ENCODE results near the gene L3MBTL2.

L3MBTL2 gene

DNA sequence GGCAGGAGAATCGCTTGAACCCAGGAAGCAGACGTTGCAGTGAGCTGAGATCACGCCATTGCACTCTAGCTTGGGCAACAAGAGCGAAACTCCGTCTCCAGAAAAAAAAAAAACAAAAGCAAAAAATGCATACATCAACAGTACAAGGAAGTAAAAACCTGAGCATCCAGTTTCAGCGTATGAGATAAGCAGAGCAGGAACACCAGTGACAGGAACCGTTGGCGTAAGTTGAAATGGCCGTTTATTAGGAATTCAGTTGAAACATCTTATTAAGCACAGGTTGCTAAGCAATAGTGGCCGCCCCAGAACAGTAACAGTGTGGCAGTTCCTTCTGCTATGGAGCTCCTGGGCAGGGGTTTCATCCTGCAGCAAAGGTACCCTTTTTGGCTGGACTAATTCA lies 4.0 kb upstream of the L3MBTL2 start:
- H3K4me2 ChIP-seq (ENCODE audit: low read depth, low read length): no peak overlapping the region
- no peak overlapping the region for H3K4me3 ChIP-seq (ENCODE audit: low read length)
- no peak overlapping the region for H2AFZ ChIP-seq (ENCODE audit: low read length)
- no peaks in the 10 kb centered on the region for H4K20me1 ChIP-seq (ENCODE audit: insufficient read depth, low read length)
- no peaks in the 10 kb centered on the region for H3K36me3 ChIP-seq (replicated peaks; ENCODE audit: insufficient read depth, low read length)
- 0 out of 2 replicates have a peak, but pooled peaks cover 6% of the 10 kb centered on the region for H3K27me3 ChIP-seq (replicated peaks; ENCODE audit: insufficient read depth, low read length)
- DNase-seq: no peak
- H3K79me2 ChIP-seq (ENCODE audit: low read length): peaks cover 10% of the 10 kb centered on the region
- H3K4me1 ChIP-seq (ENCODE audit: low read length): no peaks in the 10 kb centered on the region
- H3K9me2 ChIP-seq (replicated peaks; ENCODE audit: insufficient read depth, low read length): no peaks in the 10 kb centered on the region
- H3K9me3 ChIP-seq (replicated peaks; ENCODE audit: insufficient read depth, low read length): no peaks in the 10 kb centered on the region
- no peak overlapping the region for H3K9ac ChIP-seq (ENCODE audit: low read length)
- no peak for TF ChIP-seq EZH2phosphoT487 (IDR thresholded peaks at IDR 0.05; ENCODE audit: low read length)
- no peak for TF ChIP-seq EZH2 (optimal IDR thresholded peaks at IDR 0.05; ENCODE audit: low read depth, low read length)
- TF ChIP-seq, protein P1, sequence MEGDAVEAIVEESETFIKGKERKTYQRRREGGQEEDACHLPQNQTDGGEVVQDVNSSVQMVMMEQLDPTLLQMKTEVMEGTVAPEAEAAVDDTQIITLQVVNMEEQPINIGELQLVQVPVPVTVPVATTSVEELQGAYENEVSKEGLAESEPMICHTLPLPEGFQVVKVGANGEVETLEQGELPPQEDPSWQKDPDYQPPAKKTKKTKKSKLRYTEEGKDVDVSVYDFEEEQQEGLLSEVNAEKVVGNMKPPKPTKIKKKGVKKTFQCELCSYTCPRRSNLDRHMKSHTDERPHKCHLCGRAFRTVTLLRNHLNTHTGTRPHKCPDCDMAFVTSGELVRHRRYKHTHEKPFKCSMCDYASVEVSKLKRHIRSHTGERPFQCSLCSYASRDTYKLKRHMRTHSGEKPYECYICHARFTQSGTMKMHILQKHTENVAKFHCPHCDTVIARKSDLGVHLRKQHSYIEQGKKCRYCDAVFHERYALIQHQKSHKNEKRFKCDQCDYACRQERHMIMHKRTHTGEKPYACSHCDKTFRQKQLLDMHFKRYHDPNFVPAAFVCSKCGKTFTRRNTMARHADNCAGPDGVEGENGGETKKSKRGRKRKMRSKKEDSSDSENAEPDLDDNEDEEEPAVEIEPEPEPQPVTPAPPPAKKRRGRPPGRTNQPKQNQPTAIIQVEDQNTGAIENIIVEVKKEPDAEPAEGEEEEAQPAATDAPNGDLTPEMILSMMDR (IDR thresholded peaks at IDR 0.05; ENCODE audit: low read length): no peak
- H3F3A ChIP-seq (ENCODE audit: insufficient read depth, low read length): no peaks in the 10 kb centered on the region
- H3K27ac ChIP-seq (ENCODE audit: low read length): no peak overlapping the region

DNA sequence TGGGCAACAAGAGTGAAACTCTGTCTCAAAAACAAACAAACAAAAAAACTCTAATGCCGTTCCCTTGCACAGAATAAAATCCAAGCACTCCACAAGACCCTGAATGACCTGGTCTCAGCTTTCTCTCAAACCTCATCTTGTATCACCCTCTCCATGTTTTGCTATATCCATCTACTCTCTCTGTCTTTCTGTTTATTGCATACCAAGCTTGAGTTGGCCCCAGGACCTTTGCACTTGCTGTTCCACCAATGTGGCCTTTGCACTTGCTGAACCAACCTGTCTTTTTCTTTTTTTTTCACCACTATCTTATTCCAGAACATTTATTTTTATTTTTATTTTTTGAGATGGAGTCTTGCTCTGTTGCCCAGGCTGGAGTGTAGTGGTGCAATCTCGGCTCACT lies 2.0 kb upstream of the L3MBTL2 start:
- TF ChIP-seq, protein P1 (IDR thresholded peaks at IDR 0.05; ENCODE audit: low read length): no peak
- TF ChIP-seq EZH2 (optimal IDR thresholded peaks at IDR 0.05; ENCODE audit: low read depth, low read length) (no peak), EZH2phosphoT487 (IDR thresholded peaks at IDR 0.05; ENCODE audit: low read length) (no peak)
- no peaks in the 10 kb centered on the region for H3K36me3 ChIP-seq (replicated peaks; ENCODE audit: insufficient read depth, low read length)
- H4K20me1 ChIP-seq (ENCODE audit: insufficient read depth, low read length): no peaks in the 10 kb centered on the region
- peaks cover 28% of the 10 kb centered on the region for H3K79me2 ChIP-seq (ENCODE audit: low read length)
- no peaks in the 10 kb centered on the region for H3K9me2 ChIP-seq (replicated peaks; ENCODE audit: insufficient read depth, low read length)
- H3K4me3 ChIP-seq (ENCODE audit: low read length): no peak overlapping the region
- no peak overlapping the region for H2AFZ ChIP-seq (ENCODE audit: low read length)
- no peak overlapping the region for H3K4me2 ChIP-seq (ENCODE audit: low read depth, low read length)
- H3K4me1 ChIP-seq (ENCODE audit: low read length): no peaks in the 10 kb centered on the region
- DNase-seq: no peak
- 0 out of 2 replicates have a peak, but pooled peaks cover 6% of the 10 kb centered on the region for H3K27me3 ChIP-seq (replicated peaks; ENCODE audit: insufficient read depth, low read length)
- no peak overlapping the region for H3K9ac ChIP-seq (ENCODE audit: low read length)
- no peaks in the 10 kb centered on the region for H3K9me3 ChIP-seq (replicated peaks; ENCODE audit: insufficient read depth, low read length)
- no peak overlapping the region for H3K27ac ChIP-seq (ENCODE audit: low read length)
- no peaks in the 10 kb centered on the region for H3F3A ChIP-seq (ENCODE audit: insufficient read depth, low read length)

DNA sequence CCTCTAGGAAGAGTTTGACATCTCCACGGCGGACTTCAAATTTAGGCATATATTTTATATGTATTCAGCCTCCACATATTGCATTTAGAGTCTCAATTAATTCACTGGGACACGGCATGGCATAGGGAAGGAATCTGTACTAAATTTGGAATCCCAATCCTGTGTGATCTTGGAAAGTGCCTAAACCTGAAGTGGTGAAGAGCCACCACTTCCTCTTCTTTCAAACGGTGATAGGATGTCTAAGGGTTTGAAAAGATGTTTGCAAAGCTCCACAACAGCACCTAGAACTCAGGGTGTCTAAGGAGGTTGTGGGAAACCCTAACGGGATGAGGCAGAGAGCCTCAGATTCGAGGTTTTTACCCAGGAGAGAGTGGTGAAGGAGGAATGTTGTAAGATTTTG lies 1.0 kb upstream of the L3MBTL2 start:
- Histone ChIP-seq H4K20me1 (ENCODE audit: insufficient read depth, low read length) (no peaks in the 10 kb centered on the region), H3K4me1 (ENCODE audit: low read length) (no peaks in the 10 kb centered on the region), H2AFZ (ENCODE audit: low read length) (0 out of 2 replicates have a peak overlapping the region, but pooled peaks have one; percentile 33), H3F3A (ENCODE audit: insufficient read depth, low read length) (no peaks in the 10 kb centered on the region), H3K27ac (ENCODE audit: low read length) (no peak overlapping the region), H3K9me2 (replicated peaks; ENCODE audit: insufficient read depth, low read length) (no peaks in the 10 kb centered on the region), H3K4me3 (ENCODE audit: low read length) (no peak overlapping the region), H3K27me3 (replicated peaks; ENCODE audit: insufficient read depth, low read length) (0 out of 2 replicates have a peak, but pooled peaks cover 6% of the 10 kb centered on the region), H3K4me2 (ENCODE audit: low read depth, low read length) (no peak overlapping the region), H3K36me3 (replicated peaks; ENCODE audit: insufficient read depth, low read length) (no peaks in the 10 kb centered on the region), H3K9ac (ENCODE audit: low read length) (no peak overlapping the region), H3K79me2 (ENCODE audit: low read length) (peaks cover 33% of the 10 kb centered on the region), H3K9me3 (replicated peaks; ENCODE audit: insufficient read depth, low read length) (no peaks in the 10 kb centered on the region)
- TF ChIP-seq EZH2phosphoT487 (IDR thresholded peaks at IDR 0.05; ENCODE audit: low read length): no peak
- TF ChIP-seq, protein P1 (IDR thresholded peaks at IDR 0.05; ENCODE audit: low read length): no peak
- TF ChIP-seq EZH2 (optimal IDR thresholded peaks at IDR 0.05; ENCODE audit: low read depth, low read length): no peak
- DNase-seq: no peak

Data from MM.1S (cell line).